ENCODE data around the gene UBE2E1. TPM values are rescaled to one million over a fixed set of nuclear protein-coding genes. Genes with fewer than 3 reads are reported as not detected.

The UBE2E1 gene
- total RNA-seq (2014; rRNA removed; shearing (Covaris generic)), result 74.9 and 77.0 TPM in 2 replicates

DNA sequence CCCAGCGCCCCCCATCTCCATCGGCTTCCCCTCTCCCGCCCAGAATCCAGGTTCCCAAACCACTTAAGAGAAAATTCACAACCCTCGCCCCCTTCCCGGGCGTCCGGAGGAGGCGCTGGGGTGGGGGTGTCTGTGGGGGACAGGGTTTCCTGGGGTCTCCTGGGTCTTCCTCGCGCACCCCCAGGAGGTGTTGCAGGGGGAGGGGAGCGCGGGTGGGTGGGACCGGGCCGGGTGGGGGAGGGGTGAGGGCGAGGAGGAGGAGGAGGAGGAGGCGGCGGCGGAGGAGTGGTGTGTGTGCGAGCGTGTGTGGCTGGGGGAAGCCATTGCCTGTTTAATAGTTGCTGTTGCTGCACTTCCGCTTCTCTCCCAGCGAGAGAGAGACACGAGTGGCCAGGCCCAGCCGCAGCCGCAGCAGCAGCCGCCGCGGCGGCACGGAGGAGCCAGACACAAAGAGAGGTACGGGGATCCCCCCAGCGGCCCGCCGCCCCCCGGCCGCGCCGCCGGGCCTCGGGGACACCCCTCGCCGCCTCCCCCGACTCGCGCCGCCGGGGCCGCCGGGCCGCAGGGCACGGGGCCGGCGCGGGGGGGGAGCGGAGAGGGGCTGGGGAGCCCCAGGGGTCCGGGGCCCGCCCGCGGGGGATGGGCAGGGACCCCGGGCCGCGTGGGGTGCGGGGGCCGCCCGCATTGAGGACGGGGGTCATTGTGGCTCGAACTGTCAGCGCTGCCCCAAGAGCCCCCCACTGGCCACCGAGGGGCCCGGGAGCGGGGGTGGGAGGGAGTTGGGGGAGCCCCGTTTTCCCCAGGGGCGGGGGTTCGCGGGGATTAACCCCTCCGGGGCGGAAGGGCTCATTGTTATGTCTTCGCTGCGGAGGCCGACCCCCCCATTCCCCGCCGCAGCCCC, at the start of gene UBE2E1:
Gene UBE2E1 (plus strand): TSS at position 323 of the 901 bp plus-strand sequence. CDS start 1,315 bp downstream, outside the sequence.

DNA sequence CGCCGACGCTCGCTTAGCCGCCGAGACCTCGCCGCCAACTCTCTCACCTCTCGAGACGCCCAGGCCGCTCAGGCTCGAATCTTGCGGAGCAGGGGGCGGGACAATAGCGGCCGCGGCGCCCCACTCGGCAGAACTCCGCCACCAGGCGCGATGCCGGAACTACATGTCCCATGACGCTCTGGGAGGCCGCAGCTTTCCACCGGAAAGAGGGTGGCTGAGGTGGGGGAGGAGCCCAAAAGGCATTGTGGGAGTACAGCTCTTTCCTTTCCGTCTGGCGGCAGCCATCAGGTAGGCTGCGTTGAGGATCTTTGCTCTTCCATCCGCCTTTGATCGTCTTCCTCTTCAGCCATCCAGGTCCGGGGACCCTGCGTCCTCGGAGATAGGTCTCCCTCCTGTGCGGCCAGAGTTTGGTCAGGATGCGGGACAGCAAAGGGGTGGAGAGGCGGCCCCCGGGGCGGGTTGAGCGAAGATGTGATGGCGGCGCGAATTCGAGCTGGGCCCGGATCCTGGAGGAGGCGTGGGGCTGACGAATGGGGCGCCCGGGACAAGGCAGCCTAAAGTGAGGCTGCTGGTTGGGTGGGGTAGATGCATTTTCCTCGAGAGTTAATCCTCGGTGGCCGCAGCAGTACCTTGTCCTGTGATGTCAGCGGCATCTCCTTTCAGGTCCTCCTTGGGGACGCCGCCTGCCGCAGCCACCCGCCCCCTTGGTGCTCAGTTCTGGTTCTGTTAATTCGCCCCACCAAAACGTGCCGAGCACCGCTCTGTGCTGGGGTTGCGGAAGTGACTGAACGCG, 111.3 kb downstream of the UBE2E1 start, which contains the start of the genes NKIRAS1 and RPL15:
Gene NKIRAS1 (minus strand): TSS at position 105 of the 793 bp plus-strand sequence. CDS start 6,086 bp downstream, outside the sequence.
Gene RPL15 (plus strand): TSS at position 247 of the 793 bp plus-strand sequence. CDS start 728 bp downstream, outside the sequence.

Other genes with a start within 250 kb of the UBE2E1 start
- gene NKIRAS1, start 111.0 kb downstream of the UBE2E1 start, total RNA-seq (2014; rRNA removed; shearing (Covaris generic)), result 14.5 and 17.7 TPM in 2 replicates
- gene RPL15, start 111.2 kb downstream of the UBE2E1 start, total RNA-seq (2014; rRNA removed; shearing (Covaris generic)), result 2,757 and 2,775 TPM in 2 replicates
- 36.7 and 46.0 TPM in 2 replicates for gene NR1D2, start 139.3 kb downstream of the UBE2E1 start, total RNA-seq (2014; rRNA removed; shearing (Covaris generic))